ENCODE measurements around the gene SLC43A3. TPM values are rescaled to one million over a fixed set of nuclear protein-coding genes. Genes with fewer than 3 reads are reported as not detected.

Gene SLC43A3
- total RNA-seq = 10 to 100 TPM; 14.5 to 17.4 TPM
- 10 to 100 TPM; 11.4 to 13.7 (median 11.5) TPM for polyA plus RNA-seq
- 7.1 to 139 (median 16.9) reads per million in 6 experiments for total RNA-seq

DNA sequence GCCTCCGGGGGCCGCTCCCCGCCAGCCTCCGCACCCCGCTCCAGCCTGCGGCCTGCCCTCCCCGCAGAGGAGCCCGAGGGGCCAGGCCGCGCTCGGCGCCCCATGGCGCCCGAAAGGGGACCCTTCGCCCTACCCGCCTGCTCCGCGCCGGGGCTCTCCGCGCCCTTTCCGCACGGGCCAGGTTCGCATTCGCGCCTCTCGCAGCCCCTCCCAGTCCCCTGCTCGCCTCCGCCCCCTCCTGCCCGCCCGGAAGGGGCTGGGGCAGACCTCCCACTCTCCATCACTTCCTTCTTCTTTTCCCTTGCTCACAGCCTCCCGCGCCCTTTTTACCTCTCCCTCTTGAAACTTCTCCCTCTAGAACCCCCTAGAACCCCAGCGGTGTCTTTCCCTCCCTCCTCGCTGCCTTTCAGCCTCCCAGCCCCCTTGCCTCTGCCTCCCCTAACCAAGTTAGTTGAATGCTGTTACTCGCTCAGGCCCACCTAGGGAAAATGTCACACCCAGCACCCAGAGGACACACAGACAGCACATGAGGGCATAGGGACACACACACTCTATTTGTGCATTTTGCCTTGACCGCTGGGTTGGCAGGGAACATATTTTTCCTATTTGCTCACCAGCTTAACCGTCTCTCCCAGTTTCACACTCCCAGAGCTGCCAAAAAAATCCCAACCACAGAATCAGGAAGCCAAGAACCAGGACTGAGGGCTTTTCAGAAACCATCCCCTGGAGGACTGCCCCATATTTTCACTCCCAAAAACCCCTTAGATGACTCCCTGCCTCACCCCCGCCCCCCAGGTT lies at the start of gene SLC43A3:
TSS of gene SLC43A3 (minus strand) at position 193 of the 798 bp plus-strand sequence. CDS start 949 bp downstream, outside the sequence.
- peaks cover 20 to 54% (median 50%) of the 10 kb centered on the region in 4 donors for H3K4me1 Mint-ChIP-seq
- POLR2A ChIA-PET = interaction anchor here (0.6 to 1.2 kb wide), 2 partner anchors 78 to 92 kb away, joined by 3 to 4 read pairs; partner anchors contain the start of gene SSRP1
- H3K9me3 Mint-ChIP-seq = no peaks in the 10 kb centered on the region
- peak within 1 kb of the TSS; percentile 80 to 92 (median 88) for H3K4me3 Mint-ChIP-seq
- no peaks in the 10 kb centered on the region for H3K27me3 Mint-ChIP-seq
- ATAC-seq = peak; percentile 35 to 60
- H3K27ac Mint-ChIP-seq = peak within 1 kb of the TSS; percentile 86 to 96 (median 92)
- peak; percentile 20 to 75 (median 46) for DNase-seq
- peaks cover 0 to 12% (median 0%) of the 10 kb centered on the region in 3 donors for H3K36me3 Mint-ChIP-seq

DNA sequence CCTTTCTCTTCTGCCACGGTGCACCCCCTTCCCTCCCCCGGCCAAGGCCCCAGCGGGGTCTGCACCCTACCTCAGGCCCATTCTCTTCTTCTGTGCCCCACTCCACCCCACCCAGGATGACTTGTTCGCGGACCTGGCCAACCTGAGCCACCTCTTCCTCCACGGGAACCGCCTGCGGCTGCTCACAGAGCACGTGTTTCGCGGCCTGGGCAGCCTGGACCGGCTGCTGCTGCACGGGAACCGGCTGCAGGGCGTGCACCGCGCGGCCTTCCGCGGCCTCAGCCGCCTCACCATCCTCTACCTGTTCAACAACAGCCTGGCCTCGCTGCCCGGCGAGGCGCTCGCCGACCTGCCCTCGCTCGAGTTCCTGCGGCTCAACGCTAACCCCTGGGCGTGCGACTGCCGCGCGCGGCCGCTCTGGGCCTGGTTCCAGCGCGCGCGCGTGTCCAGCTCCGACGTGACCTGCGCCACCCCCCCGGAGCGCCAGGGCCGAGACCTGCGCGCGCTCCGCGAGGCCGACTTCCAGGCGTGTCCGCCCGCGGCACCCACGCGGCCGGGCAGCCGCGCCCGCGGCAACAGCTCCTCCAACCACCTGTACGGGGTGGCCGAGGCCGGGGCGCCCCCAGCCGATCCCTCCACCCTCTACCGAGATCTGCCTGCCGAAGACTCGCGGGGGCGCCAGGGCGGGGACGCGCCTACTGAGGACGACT lies 49.3 kb upstream of the SLC43A3 start:
- POLR2A ChIA-PET = interaction anchor here (0.6 to 1.5 kb wide), 5 partner anchors 19 to 140 kb away, joined by 3 to 8 read pairs (median 3); partner anchors contain the start of gene SSRP1
- Mint-ChIP-seq H3K27ac (peak overlapping the region in 6 of 10 donors; percentile 20 to 70 (median 45)), H3K36me3 (no peaks in the 10 kb centered on the region), H3K9me3 (no peaks in the 10 kb centered on the region), H3K4me3 (peak overlapping the region; percentile 74 to 88 (median 82)), H3K4me1 (peaks cover 21 to 51% (median 41%) of the 10 kb centered on the region in 4 donors), H3K27me3 (peaks cover 0 to 3% (median 0%) of the 10 kb centered on the region in 5 donors)
- DNase-seq (peak in 6 of 10 donors; percentile 28 to 58 (median 34)), ATAC-seq (peak; percentile 50 to 69)

DNA sequence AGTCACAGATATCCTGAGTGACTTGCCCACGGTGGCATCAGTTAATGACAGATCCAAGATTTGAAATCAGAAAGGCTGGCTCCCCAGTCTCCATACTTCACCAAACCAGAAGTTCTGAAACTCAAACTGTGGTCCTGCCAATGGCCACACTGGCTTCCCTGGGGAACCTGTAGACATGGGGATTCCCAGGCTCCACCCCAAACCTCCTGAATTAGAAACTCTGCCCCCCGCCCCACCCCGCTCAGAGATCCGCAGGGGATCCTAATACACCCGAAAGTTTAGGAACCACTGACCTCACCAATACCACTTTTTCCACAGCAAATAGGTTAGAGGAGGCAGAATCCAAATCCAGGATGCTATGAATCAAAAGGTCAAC lies 48.7 kb upstream of the SLC43A3 start:
- DNase-seq (peak in 1 of 10 donors; percentile 18), ATAC-seq (no peak)
- Mint-ChIP-seq H3K4me3 (peak overlapping the region; percentile 74 to 86 (median 80)), H3K9me3 (no peaks in the 10 kb centered on the region), H3K27ac (peak overlapping the region in 6 of 10 donors; percentile 20 to 70 (median 45)), H3K36me3 (no peaks in the 10 kb centered on the region), H3K4me1 (peaks cover 21 to 51% (median 40%) of the 10 kb centered on the region in 4 donors), H3K27me3 (peaks cover 0 to 1% (median 0%) of the 10 kb centered on the region in 5 donors)
- POLR2A ChIA-PET = interaction anchor here (1.5 kb wide), 1 partner anchor 18 kb away, joined by 8 read pairs; no protein-coding TSS in a partner anchor

DNA sequence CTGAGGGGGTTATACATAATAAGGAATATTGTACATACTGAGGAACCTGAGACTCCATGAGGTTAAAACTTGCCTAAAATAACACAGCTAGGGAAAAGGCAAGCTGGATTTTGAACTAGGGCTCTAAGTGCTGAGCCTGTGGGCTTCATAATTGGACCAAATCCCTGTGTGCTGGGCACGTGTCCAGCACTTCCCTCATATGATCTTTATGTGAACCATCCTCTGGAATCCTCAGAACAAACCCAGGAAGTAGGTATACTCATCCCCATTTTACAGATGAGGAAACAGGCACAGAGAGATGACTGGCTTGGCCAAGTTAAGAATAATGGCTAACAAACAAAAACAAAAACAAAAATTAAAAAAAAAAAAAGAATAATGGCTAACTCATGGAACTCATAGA lies 48.3 kb upstream of the SLC43A3 start:
- H3K4me3 Mint-ChIP-seq = peak overlapping the region; percentile 53 to 86 (median 77)
- H3K27ac Mint-ChIP-seq = peak overlapping the region in 2 of 10 donors; percentile 37 to 71
- no peaks in the 10 kb centered on the region for H3K9me3 Mint-ChIP-seq
- no peak for DNase-seq
- no peak for ATAC-seq
- POLR2A ChIA-PET = interaction anchor here (0.7 to 2.8 kb wide), 4 partner anchors 18 to 266 kb away, joined by 3 to 8 read pairs (median 5); partner anchors contain the start of genes SELENOH and TIMM10
- no peaks in the 10 kb centered on the region for H3K36me3 Mint-ChIP-seq
- H3K4me1 Mint-ChIP-seq = peaks cover 19 to 47% (median 38%) of the 10 kb centered on the region in 4 donors
- H3K27me3 Mint-ChIP-seq = peaks cover 0 to 1% (median 0%) of the 10 kb centered on the region in 5 donors

DNA sequence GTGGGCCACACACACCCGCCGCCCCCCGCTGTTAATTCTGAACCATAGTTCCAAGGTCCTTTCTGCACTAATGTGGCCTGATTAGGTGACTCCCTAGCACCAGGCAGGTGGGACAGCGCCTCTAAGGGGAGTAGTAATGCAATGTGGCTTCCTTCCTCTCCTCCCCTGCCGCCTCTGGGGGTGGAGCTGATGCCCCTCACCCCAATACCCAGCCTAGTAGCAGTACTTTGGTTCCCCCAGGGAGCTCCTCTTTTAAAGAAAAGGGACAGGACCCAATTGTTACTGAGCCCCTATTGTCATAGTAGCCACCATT lies 47.8 kb upstream of the SLC43A3 start:
- H3K4me1 Mint-ChIP-seq = peaks cover 17 to 45% (median 36%) of the 10 kb centered on the region in 4 donors
- POLR2A ChIA-PET = interaction anchor here (0.7 to 2.8 kb wide), 4 partner anchors 17 to 266 kb away, joined by 3 to 8 read pairs (median 5); partner anchors contain the start of genes SELENOH and TIMM10

DNA sequence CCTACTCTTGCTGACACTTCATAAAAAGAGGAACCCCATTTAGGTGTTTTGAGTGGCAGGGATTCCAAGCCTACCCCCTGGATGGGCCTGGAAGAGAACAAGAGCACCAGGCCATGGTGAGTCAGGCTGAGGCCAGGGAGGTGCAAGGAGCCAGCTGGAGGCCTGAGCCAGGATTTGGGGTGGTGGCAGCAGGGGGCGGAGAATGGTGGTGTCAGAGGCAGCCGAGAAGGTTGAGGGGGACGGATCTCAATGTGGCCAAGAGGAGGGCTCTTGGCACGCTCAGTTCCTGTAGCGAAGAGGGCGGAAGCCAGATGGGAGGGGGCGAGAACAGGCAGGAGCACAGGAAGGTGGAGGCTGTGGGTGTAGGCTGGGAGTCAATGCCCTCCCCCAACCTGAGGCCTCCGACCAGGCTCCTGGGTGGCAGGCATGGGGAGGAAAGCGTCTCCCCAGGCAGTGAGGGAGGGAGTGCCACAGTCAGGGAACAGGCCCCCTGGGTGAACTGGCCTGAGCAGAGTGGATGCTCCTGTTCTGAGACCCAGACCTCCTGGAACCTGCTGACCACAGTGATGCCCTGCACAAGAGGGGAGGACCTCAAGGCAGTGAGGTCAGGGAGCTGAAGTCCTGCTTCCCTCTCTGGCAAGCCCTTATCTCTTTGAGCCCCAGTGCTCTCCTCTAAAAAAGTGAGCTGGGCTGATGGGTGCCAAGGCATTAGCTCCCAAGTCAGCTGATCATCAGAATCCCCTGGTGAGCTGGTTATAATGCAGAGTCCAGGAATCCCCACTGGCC lies 47.3 kb upstream of the SLC43A3 start:
- Mint-ChIP-seq H3K27me3 (peaks cover 0 to 1% (median 0%) of the 10 kb centered on the region in 5 donors), H3K36me3 (no peaks in the 10 kb centered on the region), H3K4me1 (peaks cover 16 to 45% (median 36%) of the 10 kb centered on the region in 4 donors), H3K9me3 (no peaks in the 10 kb centered on the region), H3K27ac (peak overlapping the region; percentile 61 to 86 (median 79)), H3K4me3 (peak overlapping the region; percentile 58 to 86 (median 78))
- POLR2A ChIA-PET = interaction anchor here (0.7 to 2.8 kb wide), 4 partner anchors 13 to 267 kb away, joined by 4 to 16 read pairs (median 7); partner anchors contain the start of genes RTN4RL2, SELENOH and TIMM10
- DNase-seq (peak in 8 of 10 donors; percentile 26 to 82 (median 46)), ATAC-seq (peak; percentile 59 to 81)

More for the DNA sequence above, 47.8 kb upstream of the SLC43A3 start:
- peaks cover 0 to 1% (median 0%) of the 10 kb centered on the region in 5 donors for H3K27me3 Mint-ChIP-seq
- no peaks in the 10 kb centered on the region for H3K9me3 Mint-ChIP-seq
- no peak for DNase-seq
- peak in 1 of 2 donors; percentile 15 for ATAC-seq
- H3K27ac Mint-ChIP-seq = peak overlapping the region in 5 of 10 donors; percentile 34 to 72 (median 65)
- no peaks in the 10 kb centered on the region for H3K36me3 Mint-ChIP-seq
- H3K4me3 Mint-ChIP-seq = peak overlapping the region in 9 of 10 donors; percentile 39 to 86 (median 73)

DNA sequence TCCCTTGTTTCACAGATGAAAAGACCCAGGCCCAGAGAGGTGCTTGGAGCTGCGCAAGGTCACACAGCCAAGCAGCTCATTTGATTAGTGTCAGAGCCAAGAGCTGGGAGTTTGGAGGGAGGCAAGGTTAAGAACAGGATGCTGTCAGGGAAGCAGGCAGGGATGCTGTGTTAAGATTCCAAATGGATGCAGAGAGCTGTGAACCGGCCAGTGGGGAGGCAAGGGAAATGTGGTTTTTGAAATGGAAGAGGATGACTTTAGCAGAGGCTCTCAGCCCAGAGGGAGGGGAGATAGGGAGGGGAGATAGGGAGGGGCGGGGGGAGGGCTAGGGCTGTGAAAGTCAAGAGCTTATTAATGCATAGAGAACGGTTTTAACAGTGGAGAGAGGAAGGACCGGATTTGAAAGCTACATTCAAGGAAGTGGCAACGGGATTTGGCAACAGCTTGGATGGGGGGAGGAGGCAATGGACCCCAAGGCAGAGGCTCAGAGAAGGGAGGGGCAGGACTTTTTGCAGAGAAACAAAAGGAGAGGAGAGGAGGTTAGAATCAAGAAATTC lies 46.4 kb upstream of the SLC43A3 start:
- POLR2A ChIA-PET = interaction anchor here (0.6 to 2.8 kb wide), 4 partner anchors 13 to 113 kb away, joined by 3 to 16 read pairs (median 6); partner anchors contain the start of genes RTN4RL2, SLC43A1 and TIMM10
- Mint-ChIP-seq H3K36me3 (no peaks in the 10 kb centered on the region), H3K4me1 (peaks cover 14 to 45% (median 36%) of the 10 kb centered on the region in 4 donors), H3K4me3 (peak overlapping the region in 6 of 10 donors; percentile 26 to 86 (median 60)), H3K27ac (peak overlapping the region in 4 of 10 donors; percentile 39 to 74 (median 61)), H3K27me3 (peaks cover 0 to 1% (median 0%) of the 10 kb centered on the region in 5 donors), H3K9me3 (no peaks in the 10 kb centered on the region)
- peak in 1 of 10 donors; percentile 58 for DNase-seq
- no peak for ATAC-seq

DNA sequence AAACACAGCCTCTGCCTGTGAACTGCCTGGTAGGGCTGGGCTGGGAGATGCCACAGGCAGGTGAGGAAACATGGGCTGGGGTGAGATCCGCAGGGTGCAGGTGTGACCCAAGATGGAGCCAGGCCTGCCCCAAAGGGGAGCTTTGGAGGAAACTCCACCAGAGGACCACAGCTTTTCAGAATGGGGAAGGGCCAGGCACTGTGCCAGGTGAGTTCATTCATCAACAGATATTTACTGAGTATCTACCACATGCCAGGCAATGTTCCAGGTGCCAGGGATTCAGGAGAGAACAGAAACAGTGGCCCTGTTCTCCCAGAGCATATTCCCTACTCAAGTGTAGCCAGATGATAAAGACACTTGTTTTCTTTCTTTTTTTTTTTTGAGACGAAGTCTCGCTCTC lies 44.6 kb upstream of the SLC43A3 start:
- H3K27ac Mint-ChIP-seq = peak overlapping the region in 2 of 10 donors; percentile 48 to 64
- POLR2A ChIA-PET = no interaction called here
- H3K27me3 Mint-ChIP-seq = no peaks in the 10 kb centered on the region
- DNase-seq = peak in 1 of 10 donors; percentile 58
- H3K9me3 Mint-ChIP-seq = no peaks in the 10 kb centered on the region
- H3K4me1 Mint-ChIP-seq = peaks cover 16 to 35% (median 32%) of the 10 kb centered on the region in 4 donors
- H3K4me3 Mint-ChIP-seq = no peak overlapping the region
- no peak for ATAC-seq
- H3K36me3 Mint-ChIP-seq = peaks cover 0 to 3% (median 0%) of the 10 kb centered on the region in 3 donors

DNA sequence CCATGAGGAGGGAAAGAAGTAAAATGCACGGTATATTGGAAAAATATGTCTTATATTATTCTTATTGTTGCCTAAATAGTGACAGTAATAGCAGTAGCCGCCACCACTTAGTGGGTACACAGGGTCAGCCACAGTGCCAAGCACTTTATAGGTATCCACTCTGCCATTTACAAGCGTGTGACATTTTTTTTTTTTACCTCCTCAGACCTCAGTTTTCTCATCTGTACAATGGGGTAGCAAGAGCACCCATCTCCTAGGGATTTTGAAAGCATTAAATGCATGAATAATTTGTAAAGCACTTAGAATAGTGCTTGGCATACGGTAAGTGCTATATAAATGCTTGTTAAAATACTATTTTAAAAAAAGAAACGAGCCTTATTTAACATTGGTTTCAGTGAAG lies 42.3 kb upstream of the SLC43A3 start:
- peaks cover 0 to 3% (median 0%) of the 10 kb centered on the region in 3 donors for H3K36me3 Mint-ChIP-seq
- POLR2A ChIA-PET = no interaction called here
- H3K4me1 Mint-ChIP-seq = peaks cover 10 to 14% (median 13%) of the 10 kb centered on the region in 4 donors
- no peaks in the 10 kb centered on the region for H3K9me3 Mint-ChIP-seq
- H3K27me3 Mint-ChIP-seq = no peaks in the 10 kb centered on the region
- no peak overlapping the region for H3K27ac Mint-ChIP-seq
- H3K4me3 Mint-ChIP-seq = no peak overlapping the region
- DNase-seq = no peak
- ATAC-seq = no peak

DNA sequence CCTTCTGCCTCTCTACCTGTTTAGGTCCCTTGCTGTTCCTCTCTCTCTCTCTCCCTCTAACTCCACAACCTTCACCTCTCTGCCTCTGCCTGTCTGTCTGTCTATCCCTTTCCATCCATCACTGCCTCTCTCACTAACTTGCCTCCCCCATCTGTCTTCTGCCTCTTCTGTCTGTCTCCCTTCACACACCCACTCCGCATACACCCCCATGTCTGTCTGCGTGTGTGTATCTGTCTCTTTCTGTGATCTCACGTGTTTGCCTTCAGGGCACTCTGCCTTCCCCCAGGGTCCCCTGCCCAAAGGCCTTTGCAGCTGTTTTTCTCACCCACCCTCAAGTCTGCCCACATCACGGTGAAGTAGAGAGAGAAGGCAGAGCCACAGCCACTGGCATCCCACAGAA lies 41.4 kb upstream of the SLC43A3 start:
- H3K4me1 Mint-ChIP-seq = peaks cover 3 to 7% (median 4%) of the 10 kb centered on the region in 4 donors
- no peak for ATAC-seq
- no peak overlapping the region for H3K4me3 Mint-ChIP-seq
- no peaks in the 10 kb centered on the region for H3K9me3 Mint-ChIP-seq
- H3K27ac Mint-ChIP-seq = peak overlapping the region in 2 of 10 donors; percentile 20 to 54
- POLR2A ChIA-PET = no interaction called here
- H3K36me3 Mint-ChIP-seq = peaks cover 0 to 3% (median 0%) of the 10 kb centered on the region in 3 donors
- no peaks in the 10 kb centered on the region for H3K27me3 Mint-ChIP-seq
- no peak for DNase-seq

DNA sequence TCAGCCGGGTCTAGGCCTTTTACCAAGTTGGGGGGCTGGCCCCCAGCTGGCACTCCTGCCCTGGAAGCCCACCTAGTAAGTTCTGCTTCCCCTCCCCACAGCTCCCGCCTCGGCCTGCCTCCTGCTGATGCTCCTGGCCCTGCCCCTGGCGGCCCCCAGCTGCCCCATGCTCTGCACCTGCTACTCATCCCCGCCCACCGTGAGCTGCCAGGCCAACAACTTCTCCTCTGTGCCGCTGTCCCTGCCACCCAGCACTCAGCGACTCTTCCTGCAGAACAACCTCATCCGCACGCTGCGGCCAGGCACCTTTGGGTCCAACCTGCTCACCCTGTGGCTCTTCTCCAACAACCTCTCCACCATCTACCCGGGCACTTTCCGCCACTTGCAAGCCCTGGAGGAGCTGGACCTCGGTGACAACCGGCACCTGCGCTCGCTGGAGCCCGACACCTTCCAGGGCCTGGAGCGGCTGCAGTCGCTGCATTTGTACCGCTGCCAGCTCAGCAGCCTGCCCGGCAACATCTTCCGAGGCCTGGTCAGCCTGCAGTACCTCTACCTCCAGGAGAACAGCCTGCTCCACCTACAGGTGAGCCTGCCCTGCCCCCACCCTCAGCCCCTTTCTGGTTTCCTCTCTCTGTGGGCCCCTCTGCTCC lies 40.7 kb upstream of the SLC43A3 start:
- ATAC-seq = no peak
- POLR2A ChIA-PET = no interaction called here
- no peak for DNase-seq
- Mint-ChIP-seq H3K36me3 (peaks cover 0 to 3% (median 0%) of the 10 kb centered on the region in 3 donors), H3K27me3 (peaks cover 0 to 1% (median 0%) of the 10 kb centered on the region in 5 donors), H3K4me1 (peaks cover under 1 to 5% (median 4%) of the 10 kb centered on the region in 4 donors), H3K4me3 (no peak overlapping the region), H3K27ac (peak overlapping the region in 1 of 10 donors; percentile 69), H3K9me3 (no peaks in the 10 kb centered on the region)

All from naive thymus-derived CD8-positive, alpha-beta T cell (primary cell).